Neural crest cell (in vitro differentiated cells): ENCODE measurements around the gene TRMT6. TPM values are rescaled to one million over a fixed set of nuclear protein-coding genes. Genes with fewer than 3 reads are reported as not detected.

Source experiments
- DNase-seq: peaks from one replicate; pipeline ENCODE4 v3.0.0; 2021; ENCODE audit warnings: low read depth, mixed read lengths, low spot score
- H3K27ac Mint-ChIP-seq: one replicate; pipeline ENCODE4 v1.8.0; 2021; ENCODE audit warnings: mild to moderate bottlenecking, mixed read lengths; ENCODE audit not compliant: unreplicated experiment
- H3K27me3 Mint-ChIP-seq: 2 replicates; pipeline ENCODE4 v1.8.0; 2021; ENCODE audit warnings: low read depth, mild to moderate bottlenecking, mixed read lengths
- H3K36me3 Mint-ChIP-seq: 2 replicates; pipeline ENCODE4 v1.8.0; 2021; ENCODE audit warnings: low read depth, mild to moderate bottlenecking, mixed read lengths
- H3K4me1 Mint-ChIP-seq: 2 replicates; pipeline ENCODE4 v1.8.0; 2021; ENCODE audit warnings: mixed read lengths
- H3K4me3 Mint-ChIP-seq: one replicate; pipeline ENCODE4 v1.8.0; 2021; ENCODE audit warnings: mild to moderate bottlenecking, mixed read lengths
- H3K9me3 Mint-ChIP-seq: 2 replicates; pipeline ENCODE4 v1.8.0; 2021; ENCODE audit warnings: mixed read lengths
- CTCF ChIP-seq: fragments of 200-600 bp; sonication (generic); conservative IDR thresholded peaks from 2 replicates; pipeline ENCODE4 v1.5.0; 2021; ENCODE audit warnings: antibody characterized with exemption, mild to moderate bottlenecking
- total RNA-seq: library from RNA; stranded (reverse); gene quantifications from 2 replicates; pipeline ENCODE4 v1.2.1, GENCODE V29; 2021

Gene TRMT6
- total RNA-seq, 1 donor from 2014 or later: 23.1 TPM

GRCh38 chr20:5989539-5989938, 39.2 kb upstream of the TRMT6 start:
- Mint-ChIP-seq H3K36me3 (peaks cover 2% of the 10 kb centered on the region), H3K27ac (no peak overlapping the region), H3K4me3 (no peak overlapping the region), H3K4me1 (no peaks in the 10 kb centered on the region), H3K27me3 (no peaks in the 10 kb centered on the region), H3K9me3 (no peaks in the 10 kb centered on the region)
- no peak for DNase-seq
- no peak for TF ChIP-seq CTCF

- Mint-ChIP-seq H3K4me3 (no peak overlapping the region), H3K4me1 (no peaks in the 10 kb centered on the region), H3K9me3 (no peaks in the 10 kb centered on the region), H3K27me3 (no peaks in the 10 kb centered on the region), H3K27ac (no peak overlapping the region), H3K36me3 (peaks cover 2% of the 10 kb centered on the region)
- TF ChIP-seq CTCF: no peak
- no peak for DNase-seq
These were observed 37.0 kb upstream of the TRMT6 start for GRCh38 chr20:5987383-5987782.

GRCh38 chr20:5980720-5981538, 30.6 kb upstream of the TRMT6 start:
- Mint-ChIP-seq H3K4me1 (no peaks in the 10 kb centered on the region), H3K4me3 (no peak overlapping the region), H3K27me3 (no peaks in the 10 kb centered on the region), H3K27ac (no peak overlapping the region), H3K9me3 (no peaks in the 10 kb centered on the region), H3K36me3 (peaks cover 5% of the 10 kb centered on the region)
- DNase-seq: no peak
- no peak for TF ChIP-seq CTCF

- Mint-ChIP-seq H3K4me1 (no peaks in the 10 kb centered on the region), H3K36me3 (peaks cover 5% of the 10 kb centered on the region), H3K4me3 (no peak overlapping the region), H3K9me3 (no peaks in the 10 kb centered on the region), H3K27me3 (no peaks in the 10 kb centered on the region), H3K27ac (no peak overlapping the region)
- TF ChIP-seq CTCF: no peak
- no peak for DNase-seq
These were observed 29.5 kb upstream of the TRMT6 start for GRCh38 chr20:5979801-5980200.

GRCh38 chr20:5977975-5978374, 27.6 kb upstream of the TRMT6 start:
- H3K36me3 Mint-ChIP-seq: peaks cover 9% of the 10 kb centered on the region
- H3K4me1 Mint-ChIP-seq: no peaks in the 10 kb centered on the region
- H3K27ac Mint-ChIP-seq: no peak overlapping the region
- no peaks in the 10 kb centered on the region for H3K27me3 Mint-ChIP-seq
- no peak for TF ChIP-seq CTCF
- no peak for DNase-seq
- no peaks in the 10 kb centered on the region for H3K9me3 Mint-ChIP-seq
- no peak overlapping the region for H3K4me3 Mint-ChIP-seq
